Testis (tissue), 3 donors: ENCODE data around the gene EFNB2. TPM values are rescaled to one million over a fixed set of nuclear protein-coding genes. Genes with fewer than 3 reads are reported as not detected.

Experiments used
- DNase-seq: peaks from one replicate; pipeline ENCODE4 v3.0.0-alpha.2; 2019
- H3K27ac ChIP-seq, 2 donors: fragments of 200-600 bp; sonication (generic); one replicate each; pipeline ENCODE4 v1.5.1; 2019
- H3K27me3 ChIP-seq: fragments of 200-600 bp; sonication (generic); one replicate; pipeline ENCODE4 v1.5.1; 2019
- H3K36me3 ChIP-seq: fragments of 200-600 bp; sonication (generic); one replicate; pipeline ENCODE4 v1.5.1; 2017; ENCODE audit warnings: low read depth; ENCODE audit errors: missing control alignments
- H3K4me1 ChIP-seq: fragments of 200-600 bp; sonication (generic); one replicate; pipeline ENCODE4 v1.5.1; 2019
- H3K4me3 ChIP-seq, 2 donors: fragments of 200-600 bp; sonication (generic); one replicate each; pipeline ENCODE4 v1.5.1; 2017 to 2019
- H3K9me3 ChIP-seq: fragments of 200-600 bp; sonication (generic); one replicate; pipeline ENCODE4 v1.5.1; 2017
- CTCF ChIP-seq, 3 experiments: fragments of 450-650 bp in 2 of 3; fragments of 200-600 bp in 1 of 3; sonication (generic) in 1 of 3; IDR thresholded peaks; one replicate each; pipeline ENCODE4 v1.5.1; 2016 to 2019; ENCODE audit warnings: antibody characterized with exemption in 3 of 3, mild to moderate bottlenecking in 2 of 3, moderate library complexity in 1 of 3
- POLR2A ChIP-seq: fragments of 450-650 bp; IDR thresholded peaks from one replicate; pipeline ENCODE4 v1.6.1; 2017; ENCODE audit warnings: antibody characterized with exemption, mild to moderate bottlenecking, moderate library complexity
- WGBS, 2 donors: methylation state at CpG; one replicate each; pipeline ENCODE4 v1.1.5; 2018; 5-methylcytosine and 5-hydroxymethylcytosine counted together
- intact Hi-C: fragments of 100-400 bp; cut with DNase I; formaldehyde crosslinking; loops from one replicate; pipeline ENCODE4 v1.15.1; 2023; ENCODE audit warnings: low total_unique reads
- polyA plus RNA-seq: library from polyadenylated mRNA; stranded (reverse); fragments of 350-450 nt; fragmentation: Illumina TruSeq; extraction: RNeasy Lipid Tissue Mini Kit (QIAGEN cat#74804); gene quantifications from one replicate; pipeline ENCODE4 v1.2.3, GENCODE V29; 2014; ENCODE audit warnings: low read depth, low replicate concordance; ENCODE audit not compliant: insufficient read depth
- total RNA-seq, 2 donors: library from RNA; depleted of rRNA; stranded (reverse); fragments of >200 nt; gene quantifications; one replicate each; pipeline ENCODE4 v1.2.3, GENCODE V29; 2016

Gene EFNB2
- total and polyA plus RNA-seq, 3 donors from 2014 or later = 17.4 to 37.7 (median 24.7) TPM

DNA sequence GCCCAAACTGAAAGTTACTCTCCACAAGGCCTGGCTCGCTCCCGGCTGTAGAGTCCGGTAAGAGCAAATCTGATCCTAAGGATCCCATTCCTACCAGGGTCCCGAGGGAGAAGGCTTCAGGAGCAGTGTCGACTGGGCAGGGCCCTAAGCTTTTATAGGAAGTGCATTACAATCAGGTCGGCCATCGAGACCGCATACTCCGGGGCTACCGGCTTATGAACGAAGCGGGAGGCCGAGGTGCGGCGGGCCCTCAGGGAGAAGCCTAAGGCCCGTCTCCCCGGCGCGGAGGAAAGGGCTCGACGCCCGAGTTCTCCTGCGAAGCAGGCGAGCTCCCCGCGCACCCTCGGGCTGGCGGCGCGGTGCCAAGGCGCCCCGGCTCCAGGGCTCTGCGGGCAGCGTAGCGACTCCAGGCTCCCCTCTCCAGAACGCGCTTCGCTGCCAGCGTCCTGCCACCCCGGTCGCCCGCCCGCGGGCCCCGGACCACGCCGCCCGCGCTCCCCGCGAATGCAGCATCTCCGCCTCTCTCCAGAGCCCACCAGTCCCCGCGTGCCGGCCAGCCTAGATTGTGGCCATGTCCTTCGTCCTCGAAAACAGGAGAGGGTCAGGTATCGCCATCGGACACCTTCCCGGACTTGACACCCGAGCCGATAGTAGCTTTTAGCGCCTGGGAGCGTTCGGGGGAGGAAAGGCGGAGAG is 1.4 kb downstream of the EFNB2 start:
- H3K9me3 ChIP-seq = no peaks in the 10 kb centered on the region
- DNase-seq = peak; percentile 57
- TF ChIP-seq CTCF (IDR thresholded peaks at IDR 0.05) = no peak
- TF ChIP-seq POLR2A = no peak
- intact Hi-C loops = no loop called here
- H3K27ac ChIP-seq = peak overlapping the region; percentile 65 to 79
- WGBS, 2 donors = 2 to 3% methylated on average over 12 to 49 of the region's 66 CpGs
- no peaks in the 10 kb centered on the region for H3K27me3 ChIP-seq
- H3K4me1 ChIP-seq = peaks cover 13% of the 10 kb centered on the region
- H3K36me3 ChIP-seq = no peaks in the 10 kb centered on the region
- H3K4me3 ChIP-seq = peak overlapping the region; percentile 65 to 75

DNA sequence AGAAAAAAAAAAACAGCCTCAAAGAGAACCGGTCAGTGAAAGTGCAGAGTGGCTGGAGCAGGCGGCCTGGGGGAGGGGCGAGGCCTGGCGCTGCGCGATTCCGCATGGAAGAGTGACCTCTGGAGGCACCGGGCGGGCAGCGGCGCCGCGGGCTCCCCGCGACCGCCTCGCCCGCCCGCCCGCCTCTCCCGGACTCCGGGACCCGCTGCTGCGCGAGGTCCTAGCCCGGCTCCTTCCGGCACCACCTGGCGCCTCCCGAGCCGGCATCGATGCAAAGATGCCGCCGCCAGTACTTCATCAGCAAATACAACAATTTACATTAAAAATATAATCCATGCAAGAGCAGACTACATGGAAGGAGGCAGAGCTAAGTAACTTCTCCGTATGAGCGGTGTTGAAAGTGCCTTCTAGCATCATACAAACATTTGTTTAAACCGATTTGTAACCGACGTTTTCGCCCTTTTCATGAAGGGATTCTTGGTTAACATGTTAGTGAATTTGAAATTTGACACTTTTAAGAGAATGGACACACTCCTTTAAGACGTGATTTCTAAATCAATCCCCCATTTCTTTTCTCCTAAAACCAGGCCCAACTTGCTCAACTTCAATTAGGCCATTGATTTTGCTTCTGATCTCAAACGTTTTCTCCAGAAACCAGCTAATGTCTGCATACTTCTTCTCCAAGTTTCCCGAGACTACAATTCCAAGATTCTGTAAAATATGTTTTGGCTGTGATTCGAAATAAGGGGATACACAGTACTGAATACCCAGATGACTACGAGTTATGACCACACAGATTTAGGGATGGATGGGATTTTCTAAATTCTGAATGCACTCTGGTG is 2.1 kb downstream of the EFNB2 start:
- 4 to 7% methylated on average over 43 to 44 of the region's 44 CpGs for WGBS, 2 donors
- Histone ChIP-seq H3K4me1 (peaks cover 13% of the 10 kb centered on the region), H3K9me3 (no peaks in the 10 kb centered on the region), H3K4me3 (peak overlapping the region; percentile 65 to 75), H3K27me3 (no peaks in the 10 kb centered on the region), H3K27ac (peak overlapping the region; percentile 65 to 79), H3K36me3 (no peaks in the 10 kb centered on the region)
- intact Hi-C loops = no loop called here
- DNase-seq = peak; percentile 87
- peak in 2 of 3 experiments; percentile 3 to 55 for TF ChIP-seq CTCF (IDR thresholded peaks at IDR 0.05)
- TF ChIP-seq POLR2A = no peak

- H3K9me3 ChIP-seq = no peaks in the 10 kb centered on the region
- 16 to 26% methylated on average over 18 of the region's 18 CpGs for WGBS, 2 donors
- TF ChIP-seq CTCF (IDR thresholded peaks at IDR 0.05) (no peak), POLR2A (no peak)
- peak overlapping the region in 1 of 2 donors; percentile 75 for H3K4me3 ChIP-seq
- no peaks in the 10 kb centered on the region for H3K27me3 ChIP-seq
- H3K4me1 ChIP-seq = peaks cover 13% of the 10 kb centered on the region
- intact Hi-C loops = no loop called here
- H3K27ac ChIP-seq = no peak overlapping the region
- H3K36me3 ChIP-seq = no peaks in the 10 kb centered on the region
- DNase-seq = peak; percentile 50
Observed at GRCh38 chr13:106532111-106532929, 3.1 kb downstream of the EFNB2 start.

- no peak for DNase-seq
- no peak overlapping the region for H3K4me3 ChIP-seq
- H3K9me3 ChIP-seq = no peaks in the 10 kb centered on the region
- peaks cover 6% of the 10 kb centered on the region for H3K4me1 ChIP-seq
- H3K27me3 ChIP-seq = no peaks in the 10 kb centered on the region
- TF ChIP-seq POLR2A (no peak), CTCF (IDR thresholded peaks at IDR 0.05) (no peak)
- intact Hi-C loops = no loop called here
- WGBS, 2 donors = 71 to 75% methylated on average over 8 of the region's 8 CpGs
- no peak overlapping the region for H3K27ac ChIP-seq
- H3K36me3 ChIP-seq = no peaks in the 10 kb centered on the region
Observed at GRCh38 chr13:106530980-106531481, 4.4 kb downstream of the EFNB2 start.
